K562 (cell line): ENCODE data around the gene CDKN1B.

Experiments used
- CHD1 ChIP-seq: fragments of 200-600 bp; sonication (generic); IDR thresholded peaks from one replicate; pipeline ENCODE4 v1.6.1; 2012; ENCODE audit warnings: mild to moderate bottlenecking, moderate library complexity, low read length, inconsistent platforms
- TF ChIP-seq, protein P1 (sequence below): fragments of 150-350 bp; IDR thresholded peaks from 2 replicates; pipeline ENCODE4 v1.6.1; 2014; ENCODE audit warnings: low read depth, mild to moderate bottlenecking, low read length, borderline replicate concordance

DNA sequence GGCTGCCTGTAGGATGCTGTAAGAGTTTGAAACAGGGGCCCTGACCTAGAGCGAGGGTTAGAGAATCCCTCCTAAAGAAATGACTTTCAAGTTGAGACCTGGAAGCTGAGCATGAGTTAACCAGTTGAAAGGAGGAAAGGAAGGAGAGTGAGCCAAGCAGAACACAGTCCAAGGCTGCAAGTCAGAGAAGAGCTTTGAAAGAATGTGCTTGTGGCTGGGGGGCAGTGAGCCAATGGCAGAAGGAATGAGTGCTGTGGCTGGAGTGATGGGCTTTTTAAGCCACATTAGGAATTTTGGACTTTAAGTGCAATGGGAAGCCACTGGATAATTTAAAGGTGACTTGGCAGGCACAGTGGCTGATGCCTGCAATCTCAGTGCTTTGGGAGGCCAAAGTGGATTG, 18.1 kb downstream of the CDKN1B start:
- TF ChIP-seq CHD1, result no peak
- TF ChIP-seq, protein P1, sequence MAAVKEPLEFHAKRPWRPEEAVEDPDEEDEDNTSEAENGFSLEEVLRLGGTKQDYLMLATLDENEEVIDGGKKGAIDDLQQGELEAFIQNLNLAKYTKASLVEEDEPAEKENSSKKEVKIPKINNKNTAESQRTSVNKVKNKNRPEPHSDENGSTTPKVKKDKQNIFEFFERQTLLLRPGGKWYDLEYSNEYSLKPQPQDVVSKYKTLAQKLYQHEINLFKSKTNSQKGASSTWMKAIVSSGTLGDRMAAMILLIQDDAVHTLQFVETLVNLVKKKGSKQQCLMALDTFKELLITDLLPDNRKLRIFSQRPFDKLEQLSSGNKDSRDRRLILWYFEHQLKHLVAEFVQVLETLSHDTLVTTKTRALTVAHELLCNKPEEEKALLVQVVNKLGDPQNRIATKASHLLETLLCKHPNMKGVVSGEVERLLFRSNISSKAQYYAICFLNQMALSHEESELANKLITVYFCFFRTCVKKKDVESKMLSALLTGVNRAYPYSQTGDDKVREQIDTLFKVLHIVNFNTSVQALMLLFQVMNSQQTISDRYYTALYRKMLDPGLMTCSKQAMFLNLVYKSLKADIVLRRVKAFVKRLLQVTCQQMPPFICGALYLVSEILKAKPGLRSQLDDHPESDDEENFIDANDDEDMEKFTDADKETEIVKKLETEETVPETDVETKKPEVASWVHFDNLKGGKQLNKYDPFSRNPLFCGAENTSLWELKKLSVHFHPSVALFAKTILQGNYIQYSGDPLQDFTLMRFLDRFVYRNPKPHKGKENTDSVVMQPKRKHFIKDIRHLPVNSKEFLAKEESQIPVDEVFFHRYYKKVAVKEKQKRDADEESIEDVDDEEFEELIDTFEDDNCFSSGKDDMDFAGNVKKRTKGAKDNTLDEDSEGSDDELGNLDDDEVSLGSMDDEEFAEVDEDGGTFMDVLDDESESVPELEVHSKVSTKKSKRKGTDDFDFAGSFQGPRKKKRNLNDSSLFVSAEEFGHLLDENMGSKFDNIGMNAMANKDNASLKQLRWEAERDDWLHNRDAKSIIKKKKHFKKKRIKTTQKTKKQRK, result no peak
